Measurements from ENCODE around the gene GALNT1.

GALNT1 gene

DNA sequence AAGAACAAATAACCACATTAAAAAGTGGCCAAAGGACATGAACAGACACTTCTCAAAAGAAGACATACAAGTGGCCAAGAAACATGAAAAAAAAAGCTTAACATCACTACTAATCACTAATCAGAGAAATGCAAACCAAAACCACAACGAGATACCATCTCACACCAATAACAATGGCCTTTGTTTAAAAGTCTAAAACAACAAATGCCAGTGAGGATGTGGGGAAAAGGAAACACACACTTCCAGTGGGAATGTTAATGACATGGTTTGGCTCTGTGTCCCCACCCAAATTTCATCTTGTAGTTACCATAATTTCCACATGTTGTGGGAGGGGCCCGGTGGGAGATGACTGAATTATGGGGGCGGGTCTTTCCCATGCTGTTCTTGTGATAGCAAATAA is 147.1 kb downstream of the GALNT1 start:
- no peak for DNase-seq

DNA sequence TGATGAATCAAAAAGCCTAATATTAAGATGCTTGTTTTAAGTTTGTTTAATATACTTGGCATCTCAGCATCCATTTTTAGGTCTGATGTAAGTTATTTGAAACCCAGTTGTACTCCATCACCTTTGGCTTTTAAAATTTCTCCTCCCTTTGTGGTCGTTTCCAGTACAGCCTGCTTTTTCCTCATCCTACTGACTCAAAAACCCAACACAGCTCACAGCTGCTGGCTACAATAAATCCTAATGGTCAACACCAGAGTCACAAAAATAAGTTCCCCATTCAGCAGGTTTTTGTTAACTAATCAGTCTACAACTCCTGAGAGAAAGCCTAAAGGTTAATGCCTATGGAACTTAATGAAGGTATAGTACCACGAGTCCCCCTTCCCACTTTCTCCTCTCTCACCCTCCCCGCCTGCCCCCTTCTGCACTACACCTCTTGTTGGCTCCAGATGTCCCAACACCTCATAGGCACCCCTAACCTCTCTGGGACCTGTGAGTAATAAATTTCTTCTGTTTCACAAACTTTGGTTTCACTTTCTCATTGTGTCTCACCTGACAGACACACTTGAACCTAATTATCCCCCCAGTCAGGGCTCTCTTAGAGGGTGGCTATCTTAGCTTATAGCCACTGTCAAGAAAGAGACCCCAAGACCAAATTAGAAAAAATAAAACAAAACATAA is 148.6 kb downstream of the GALNT1 start:
- DNase-seq: no peak

DNA sequence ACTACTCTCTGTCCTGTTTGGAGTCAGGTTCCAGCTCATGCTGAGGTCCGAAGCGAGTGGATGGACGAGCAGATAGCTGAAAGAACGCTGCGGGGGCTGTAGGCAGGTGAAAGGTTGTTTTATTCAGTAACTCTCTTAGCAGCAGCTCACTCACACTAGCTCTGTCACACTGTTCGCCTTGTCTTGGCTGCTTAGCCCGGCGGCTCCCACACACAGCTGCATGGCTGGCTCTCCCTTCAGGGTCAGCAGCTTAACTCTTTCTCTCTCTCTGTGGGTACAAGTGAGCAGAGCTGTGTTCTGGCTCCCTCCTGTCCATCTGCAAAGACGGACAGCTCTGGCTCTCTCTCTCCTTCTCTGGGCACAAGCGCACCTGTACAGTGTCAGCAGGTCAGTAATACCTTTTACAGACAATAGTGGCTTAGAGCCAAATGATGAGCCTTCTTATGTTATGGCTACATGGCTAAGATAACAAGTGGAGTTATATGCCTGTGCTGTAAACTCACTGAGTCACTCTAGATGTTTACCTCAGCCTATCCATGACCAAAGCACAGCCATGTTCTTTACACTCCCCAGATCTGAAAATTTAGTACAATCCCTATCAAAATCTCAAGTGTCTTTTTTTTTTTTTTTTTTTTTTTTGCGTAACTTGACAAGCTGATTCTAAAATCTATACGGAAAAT is 149.3 kb downstream of the GALNT1 start:
- no peak for DNase-seq

DNA sequence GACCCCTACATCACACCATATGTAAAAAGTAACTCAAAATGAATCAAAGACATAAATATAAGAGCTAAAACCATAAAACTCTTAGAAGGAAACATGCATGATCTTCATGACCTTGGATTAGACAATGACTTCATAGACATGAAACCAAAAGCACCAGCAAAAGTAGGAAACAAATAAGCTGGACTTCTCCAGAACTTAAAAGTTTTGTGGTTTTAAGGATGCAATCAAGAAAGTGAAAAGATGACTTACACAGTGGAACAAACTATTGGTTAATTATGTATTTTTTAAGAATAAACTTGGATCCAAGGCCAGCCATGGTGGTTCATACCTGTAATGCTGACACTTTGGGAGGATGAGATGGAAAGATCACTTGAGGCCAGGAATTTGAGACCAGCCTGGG is 150.2 kb downstream of the GALNT1 start:
- DNase-seq: no peak

DNA sequence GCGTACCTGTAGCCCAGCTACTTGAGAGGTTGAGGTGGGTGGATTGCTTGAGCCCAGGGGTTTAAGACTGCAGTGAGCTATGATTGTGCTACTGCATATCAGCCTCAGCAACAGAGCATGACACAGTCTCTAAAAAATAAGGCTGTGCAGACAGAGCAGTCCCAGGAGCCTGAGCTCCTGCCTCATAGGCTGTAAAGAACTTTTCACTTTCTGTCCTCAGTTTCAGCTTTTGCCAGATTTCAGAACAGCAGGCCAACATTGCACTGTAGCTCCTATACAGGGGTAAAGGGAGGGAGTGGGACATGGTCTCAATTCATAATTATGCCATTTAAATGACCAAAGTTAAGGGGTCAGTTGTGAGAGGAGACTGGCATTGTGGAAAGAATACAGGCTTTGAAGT is 150.6 kb downstream of the GALNT1 start:
- no peak for DNase-seq

DNA sequence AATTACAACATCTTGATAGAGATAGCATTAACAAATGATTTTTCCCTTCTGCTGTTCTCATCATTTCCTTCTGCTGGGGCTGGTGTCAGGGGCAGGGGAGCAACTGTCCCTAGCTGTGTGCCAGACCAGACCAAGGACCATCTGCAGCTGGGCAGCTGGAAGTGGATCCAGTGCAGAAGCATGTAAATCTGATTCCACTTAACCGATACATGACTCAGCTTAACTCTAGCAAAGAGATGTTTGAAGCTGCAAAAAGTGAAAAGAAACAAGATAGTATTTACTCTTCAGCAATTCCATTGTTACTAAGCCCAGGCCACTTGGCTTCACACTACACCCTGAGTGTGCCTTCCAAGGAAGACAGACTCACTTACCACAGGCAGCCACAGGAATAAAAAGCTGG is 151.1 kb downstream of the GALNT1 start:
- DNase-seq: no peak

DNA sequence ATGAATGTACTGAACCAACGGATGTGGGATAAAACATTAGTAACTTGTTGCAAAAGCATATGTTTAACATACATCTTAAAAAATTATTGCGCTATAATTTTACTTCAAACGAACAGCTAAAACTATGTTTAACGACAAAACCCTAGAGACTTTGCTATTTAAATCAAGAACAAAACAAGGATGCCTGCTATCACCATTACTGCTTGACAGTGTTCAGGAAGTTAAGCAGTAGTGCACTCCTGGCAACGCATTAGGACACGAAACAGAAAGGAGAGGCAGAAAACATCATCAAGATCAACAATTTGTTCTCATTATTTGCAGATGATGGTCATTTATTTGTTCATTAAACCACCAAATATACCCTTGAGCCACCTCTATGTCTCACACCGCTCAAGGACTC is 151.9 kb downstream of the GALNT1 start:
- DNase-seq: no peak

DNA sequence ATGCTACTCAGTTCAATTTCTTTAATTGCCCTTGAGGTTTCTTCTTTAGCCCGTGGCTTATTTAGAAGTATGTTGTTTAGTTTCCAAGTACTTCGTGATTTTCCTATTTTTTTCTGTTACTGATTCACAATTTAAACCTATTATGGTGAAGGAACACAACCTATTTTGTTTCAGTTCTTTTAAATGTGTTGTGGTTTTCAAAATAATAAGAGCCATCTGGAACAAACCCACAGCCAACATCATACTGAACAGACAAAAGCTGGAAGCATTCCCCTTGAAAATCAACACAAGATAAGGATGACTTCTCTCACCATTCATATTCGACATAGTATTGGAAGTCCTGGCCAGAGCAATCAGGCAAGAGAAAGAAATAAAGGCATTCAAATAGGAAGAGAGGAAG is 155.2 kb downstream of the GALNT1 start:
- DNase-seq: no peak

DNA sequence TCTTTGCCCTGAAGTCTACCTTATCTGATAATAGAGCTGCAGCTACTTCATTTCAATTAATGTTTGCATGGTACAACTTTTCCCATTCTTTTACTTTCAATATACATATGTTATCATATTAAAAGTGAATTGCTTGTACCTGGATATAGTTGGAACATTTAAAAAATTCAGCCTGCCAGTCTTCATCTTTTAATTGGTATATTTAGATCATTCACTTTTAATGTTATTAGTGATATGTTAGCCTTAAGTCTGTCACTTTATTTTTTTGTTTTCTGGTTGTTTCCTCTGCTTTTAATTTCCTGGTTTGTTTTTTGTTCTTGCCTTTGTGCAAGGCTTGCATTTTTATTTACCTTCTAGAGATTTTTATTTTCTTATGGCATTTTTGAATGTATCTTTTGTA is 158.2 kb downstream of the GALNT1 start:
- DNase-seq: no peak

DNA sequence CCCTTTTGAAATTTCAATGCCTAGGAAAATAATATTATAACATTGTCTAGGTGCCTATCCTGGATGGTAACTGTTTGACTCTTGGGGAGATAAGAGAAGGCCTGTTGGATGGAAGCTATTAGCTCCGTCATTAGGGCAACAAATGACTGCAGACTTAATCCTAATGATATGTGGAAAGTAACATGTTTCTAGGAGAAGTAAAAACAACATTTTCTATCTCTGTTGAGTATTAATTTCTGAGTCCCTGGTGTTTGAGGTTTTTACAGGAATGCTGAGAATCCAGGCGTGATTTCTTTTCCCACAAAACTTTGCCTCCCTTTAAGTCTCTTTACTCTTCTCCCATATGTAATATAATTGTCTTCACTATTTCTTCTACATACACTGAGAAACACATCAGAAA is 159.1 kb downstream of the GALNT1 start:
- DNase-seq: no peak

DNA sequence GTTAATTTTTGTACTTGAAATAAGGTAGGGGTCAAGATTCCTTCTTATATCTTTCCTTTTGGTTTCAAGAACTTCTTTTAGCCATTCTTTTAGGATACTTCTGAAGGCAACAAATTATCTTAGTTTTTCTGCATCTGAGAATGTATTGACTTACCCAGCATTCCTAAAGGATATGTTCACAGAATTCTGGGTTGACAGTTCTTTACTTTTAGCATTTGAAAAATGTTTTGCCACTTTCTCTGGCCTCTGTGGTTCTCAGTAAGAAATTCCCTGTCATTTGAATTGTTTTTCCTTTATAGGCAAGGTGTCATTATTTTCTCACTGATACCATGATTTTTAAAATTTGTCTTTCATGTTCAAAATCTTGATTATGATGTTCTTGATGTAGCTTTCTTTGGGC is 162.4 kb downstream of the GALNT1 start:
- DNase-seq: no peak

DNA sequence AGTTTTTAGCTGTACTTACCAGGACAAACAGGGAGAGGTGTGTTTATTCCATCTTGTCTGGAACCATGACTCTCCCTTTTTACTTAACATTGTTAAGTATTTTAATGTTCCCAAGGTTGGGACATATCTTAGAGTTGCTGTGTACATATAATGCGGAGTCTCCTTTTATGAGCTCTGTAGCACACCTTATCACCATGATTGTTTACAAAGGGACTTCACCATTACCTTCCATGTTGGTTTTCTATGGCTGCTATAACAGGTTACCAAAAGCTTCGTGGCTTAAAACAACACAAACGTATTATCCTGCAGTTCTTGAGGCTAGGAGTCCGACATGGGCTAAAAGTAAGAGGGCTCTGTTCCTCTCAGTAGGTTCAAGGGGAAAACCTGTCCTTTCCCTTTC is 164.3 kb downstream of the GALNT1 start:
- no peak for DNase-seq

DNA sequence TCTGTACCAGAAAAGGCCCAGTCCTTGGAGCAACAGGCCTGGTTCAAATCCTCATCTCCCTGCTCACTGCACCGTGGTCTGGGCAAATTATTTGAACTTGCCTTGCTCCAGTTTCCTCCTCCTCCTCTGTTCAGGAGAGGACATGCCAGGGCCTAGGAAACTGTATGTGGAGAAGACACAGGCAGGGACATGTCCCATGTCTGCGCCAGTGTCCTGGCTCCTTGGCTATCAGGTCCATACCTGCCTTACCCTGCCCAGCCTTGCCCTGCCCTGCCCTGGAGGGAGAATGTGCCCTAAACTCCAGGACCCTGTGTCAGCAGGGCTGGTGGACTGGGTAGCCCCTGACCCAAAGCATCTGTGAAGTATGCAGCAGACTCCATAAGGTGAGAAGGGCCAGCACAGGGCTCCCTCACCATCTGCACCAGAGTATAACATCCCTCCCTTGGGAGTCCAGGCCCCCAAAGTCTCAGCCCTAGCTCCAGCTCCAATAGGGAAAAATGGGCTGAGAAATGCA is 165.3 kb downstream of the GALNT1 start:
- DNase-seq: no peak

DNA sequence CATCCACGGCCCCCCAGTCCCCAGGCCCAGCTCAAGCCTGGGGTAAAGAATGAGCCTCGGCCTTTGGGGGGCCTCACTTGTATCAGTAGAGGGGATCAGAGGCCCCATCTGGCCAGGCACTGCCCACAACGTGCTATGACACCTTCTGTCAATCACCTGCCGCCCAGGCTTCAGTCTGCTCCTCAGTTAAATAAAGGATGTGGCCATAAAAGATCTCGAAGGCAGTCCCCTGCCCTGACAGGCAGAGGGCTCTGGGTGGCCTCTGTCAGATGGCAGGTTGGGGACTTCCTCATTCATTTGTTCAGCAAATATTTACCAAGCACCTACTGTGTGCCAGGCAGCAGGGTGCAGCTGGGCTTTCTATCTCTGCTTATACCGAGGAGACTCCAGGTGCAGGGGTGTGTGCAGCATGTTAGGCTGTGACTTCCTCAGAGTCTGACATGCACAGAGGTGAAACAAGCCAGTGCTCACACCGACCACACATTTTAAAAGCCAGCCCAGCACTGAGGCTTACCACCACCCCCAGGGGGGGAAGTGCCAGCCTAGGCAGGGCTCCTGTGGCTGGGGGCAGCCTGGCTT is 166.4 kb downstream of the GALNT1 start:
- DNase-seq: no peak

DNA sequence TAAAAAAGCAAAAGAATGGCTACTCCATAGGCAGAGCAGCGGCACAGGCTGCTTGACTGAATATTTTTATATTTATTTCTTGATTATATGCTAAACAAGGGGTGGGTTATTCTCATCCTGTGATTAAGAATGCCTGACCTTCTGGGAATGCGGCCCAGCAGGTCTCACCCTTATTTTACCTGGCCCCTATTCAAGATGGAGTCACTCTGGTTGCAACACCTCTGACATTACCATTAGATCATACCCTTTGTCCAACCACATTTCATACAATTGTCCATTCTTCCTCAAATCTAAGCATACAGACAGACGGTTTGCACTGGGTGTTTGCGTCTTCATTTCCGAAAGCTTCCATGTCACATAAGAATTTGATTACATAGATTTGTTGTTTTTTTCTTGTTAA is 168.2 kb downstream of the GALNT1 start:
- no peak for DNase-seq

DNA sequence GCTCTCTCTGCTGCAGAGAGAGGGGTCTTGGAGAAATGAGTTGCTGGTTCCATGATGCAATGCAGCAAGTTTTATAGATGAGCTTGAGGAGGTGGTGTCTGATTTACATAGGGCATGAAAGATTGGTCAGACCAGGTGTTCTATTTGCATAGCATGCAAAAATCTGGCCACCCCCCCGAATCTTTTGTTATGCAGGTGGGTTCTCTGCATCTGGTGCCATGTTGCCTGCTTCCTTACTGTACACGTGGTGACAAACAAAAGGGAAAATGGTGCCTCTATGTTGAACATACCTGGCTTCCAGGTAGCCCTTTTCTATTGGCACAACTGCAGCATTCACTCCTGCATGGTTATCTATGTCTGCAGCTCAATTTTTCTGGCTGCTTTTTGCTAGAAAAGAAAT is 169.4 kb downstream of the GALNT1 start:
- no peak for DNase-seq

DNA sequence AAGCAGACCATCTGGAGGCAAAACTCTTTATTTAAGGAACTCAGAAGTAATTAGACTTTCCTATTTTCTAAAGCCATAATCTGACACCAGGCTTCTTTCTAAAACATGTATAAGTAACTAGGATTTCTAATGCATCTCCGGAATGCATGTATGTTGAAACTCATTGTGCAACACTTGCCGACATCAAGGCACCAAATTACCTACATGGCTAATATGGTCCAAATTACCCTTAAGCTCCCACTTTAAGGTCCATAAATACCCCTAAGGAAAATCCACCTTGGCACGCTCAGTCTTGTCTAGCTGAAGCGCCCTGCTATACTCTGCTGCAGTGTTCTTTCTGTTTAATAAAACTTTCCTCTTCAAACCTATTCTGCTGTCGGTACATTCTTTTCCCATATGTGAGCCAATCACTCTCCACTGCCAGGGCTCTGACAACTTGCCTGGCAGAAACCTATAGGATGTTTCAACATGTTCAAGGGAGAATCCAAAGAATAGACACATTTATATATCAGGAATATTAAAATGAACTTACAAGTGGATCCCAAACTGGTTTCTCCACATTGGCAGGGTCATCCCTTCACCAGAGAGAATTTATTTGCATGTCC is 171.9 kb downstream of the GALNT1 start:
- DNase-seq: no peak

DNA sequence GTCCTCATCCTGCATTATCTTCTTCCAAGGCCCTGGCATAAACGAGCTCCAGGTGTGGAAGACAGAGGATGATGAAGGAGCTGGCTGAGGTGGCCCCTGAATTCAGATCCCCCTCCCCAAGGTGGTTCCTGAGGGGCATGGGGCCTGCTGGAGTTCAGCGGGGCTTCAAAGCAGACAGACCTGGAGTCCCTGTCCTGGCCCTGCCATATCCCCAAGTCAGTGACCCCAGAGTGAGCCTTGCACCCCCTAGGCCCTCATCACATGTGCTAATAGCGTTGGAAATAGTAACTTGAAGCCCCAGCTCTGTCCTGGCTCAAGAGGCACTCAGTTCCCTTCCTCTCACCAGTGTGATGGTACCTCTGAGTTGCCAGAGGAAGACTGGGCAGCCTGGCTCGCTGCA is 172.9 kb downstream of the GALNT1 start:
- DNase-seq: no peak

DNA sequence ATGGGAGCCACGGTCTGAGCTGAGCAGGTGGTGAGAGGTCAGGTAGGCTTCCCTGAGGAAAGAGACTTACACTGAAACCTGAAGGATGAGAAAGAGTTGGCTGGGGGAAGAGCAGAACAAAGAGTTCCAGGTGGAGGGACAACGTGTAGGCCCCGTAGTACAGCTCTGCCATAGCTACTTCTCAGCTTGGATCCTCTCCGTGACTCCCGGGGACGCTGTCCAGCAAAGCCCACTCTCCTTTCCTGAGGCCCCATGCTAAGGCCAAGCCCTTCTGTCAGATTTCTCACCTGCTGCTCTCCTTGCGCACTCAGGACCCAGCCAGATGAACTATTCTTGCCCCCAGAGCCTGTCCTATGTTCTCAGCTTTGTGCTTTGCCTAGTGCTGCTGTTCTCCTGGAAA is 173.8 kb downstream of the GALNT1 start:
- no peak for DNase-seq

DNA sequence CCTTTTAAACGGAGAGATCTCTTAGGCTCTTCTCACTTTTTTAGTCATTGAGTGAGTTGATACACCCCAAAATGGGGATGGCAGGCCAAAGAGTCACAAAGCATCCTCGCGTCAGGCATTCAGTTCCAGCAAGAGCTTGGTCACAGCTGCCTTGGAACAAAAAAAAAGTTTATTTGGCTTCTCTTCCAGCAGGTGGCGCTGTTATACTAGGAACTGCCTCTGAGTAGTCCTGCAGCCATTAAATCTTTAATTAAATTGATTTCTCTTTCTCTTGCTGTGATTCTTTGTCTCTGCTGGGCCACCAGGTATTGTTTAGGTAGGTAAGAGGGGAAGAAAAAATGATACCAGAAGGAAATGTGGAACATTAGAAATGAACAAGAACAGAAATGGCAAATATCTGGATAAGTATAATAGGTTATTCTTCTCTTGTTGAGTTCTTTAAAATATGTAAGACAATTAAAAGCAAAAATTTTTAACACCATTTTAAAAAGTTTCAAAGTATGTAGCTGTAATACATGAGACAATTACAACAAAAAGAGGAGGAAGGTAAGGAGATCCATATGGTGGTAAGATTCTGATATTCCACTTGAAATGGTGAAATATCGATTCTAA is 175.1 kb downstream of the GALNT1 start:
- DNase-seq: peak; percentile 81
